OCI-LY1 (cell line): ENCODE results near the gene COL23A1.

Experiments
- H2AFZ ChIP-seq: fragments of 200-600 bp; sonication (generic), shearing (Covaris generic); 2 replicates; pipeline ENCODE4 v1.6.0; 2014; ENCODE audit warnings: antibody characterized with exemption, mild to moderate bottlenecking, low read length
- H3F3A ChIP-seq: fragments of 200-600 bp; sonication (generic), shearing (Covaris generic); 2 replicates; pipeline ENCODE4 v1.6.0; 2014; ENCODE audit warnings: mild to moderate bottlenecking, antibody characterized with exemption, low read length, moderate library complexity; ENCODE audit not compliant: insufficient read depth
- H3K27ac ChIP-seq: fragments of 200-600 bp; sonication (generic); 2 replicates; pipeline ENCODE4 v1.5.1; 2014; ENCODE audit warnings: low read length, mixed run types, mild to moderate bottlenecking, low read depth; ENCODE audit not compliant: poor library complexity, severe bottlenecking
- H3K27me3 ChIP-seq: fragments of 200-600 bp; sonication (generic); 2 replicates; pipeline ENCODE4 v1.6.0; 2014; ENCODE audit warnings: antibody characterized with exemption, mild to moderate bottlenecking, low read length, moderate library complexity; ENCODE audit not compliant: insufficient read depth
- H3K36me3 ChIP-seq: fragments of 200-600 bp; sonication (generic); 2 replicates; pipeline ENCODE4 v1.6.1; 2014; ENCODE audit warnings: mild to moderate bottlenecking, antibody characterized with exemption, low read length, moderate library complexity, mixed read lengths; ENCODE audit not compliant: insufficient read depth
- H3K4me1 ChIP-seq: fragments of 200-600 bp; sonication (generic); 2 replicates; pipeline ENCODE4 v1.5.1; 2014; ENCODE audit warnings: mild to moderate bottlenecking, low read length, moderate library complexity; ENCODE audit not compliant: insufficient read depth, severe bottlenecking
- H3K4me2 ChIP-seq: fragments of 200-600 bp; sonication (generic), shearing (Covaris generic); 2 replicates; pipeline ENCODE4 v1.6.1; 2014; ENCODE audit warnings: low read length
- H3K4me3 ChIP-seq: fragments of 200-600 bp; sonication (generic); 2 replicates; pipeline ENCODE4 v1.5.1; 2014; ENCODE audit warnings: low read length, low read depth, mild to moderate bottlenecking, mixed read lengths; ENCODE audit not compliant: poor library complexity, severe bottlenecking
- H3K79me2 ChIP-seq: fragments of 200-600 bp; shearing (Covaris generic); 2 replicates; pipeline ENCODE4 v1.6.1; 2016; ENCODE audit warnings: mixed run types, low read length, mixed read lengths; ENCODE audit not compliant: insufficient read depth
- H3K9ac ChIP-seq: fragments of 200-600 bp; sonication (generic), shearing (Covaris generic); 2 replicates; pipeline ENCODE4 v1.6.1; 2014; ENCODE audit warnings: mild to moderate bottlenecking, low read length, mixed read lengths
- H3K9me2 ChIP-seq: fragments of 200-600 bp; sonication (generic), shearing (Covaris generic); 2 replicates; pipeline ENCODE4 v1.6.1; 2014; ENCODE audit warnings: low read depth, mild to moderate bottlenecking, low read length, mixed read lengths
- H3K9me3 ChIP-seq: fragments of 200-600 bp; shearing (Covaris generic); 2 replicates; pipeline ENCODE4 v1.6.1; 2014; ENCODE audit warnings: low read length, mixed read lengths
- H4K20me1 ChIP-seq: fragments of 200-600 bp; sonication (generic), shearing (Covaris generic); 2 replicates; pipeline ENCODE4 v1.6.0; 2016; ENCODE audit warnings: mild to moderate bottlenecking, low read length; ENCODE audit not compliant: insufficient read depth
- EZH2 ChIP-seq: fragments of 200-600 bp; sonication (generic), shearing (Covaris generic); IDR thresholded peaks from 2 replicates; pipeline ENCODE4 v1.8.0; 2017; ENCODE audit warnings: borderline replicate concordance, mixed run types, mild to moderate bottlenecking, antibody characterized with exemption, low read length, moderate library complexity, mixed read lengths
- TF ChIP-seq, protein P1 (sequence below): fragments of 200-600 bp; sonication (generic), shearing (Covaris generic); IDR thresholded peaks from 2 replicates; pipeline ENCODE4 v1.5.1; 2017; ENCODE audit warnings: mild to moderate bottlenecking, antibody characterized with exemption, low read length, moderate library complexity, mixed read lengths

The COL23A1 gene

DNA sequence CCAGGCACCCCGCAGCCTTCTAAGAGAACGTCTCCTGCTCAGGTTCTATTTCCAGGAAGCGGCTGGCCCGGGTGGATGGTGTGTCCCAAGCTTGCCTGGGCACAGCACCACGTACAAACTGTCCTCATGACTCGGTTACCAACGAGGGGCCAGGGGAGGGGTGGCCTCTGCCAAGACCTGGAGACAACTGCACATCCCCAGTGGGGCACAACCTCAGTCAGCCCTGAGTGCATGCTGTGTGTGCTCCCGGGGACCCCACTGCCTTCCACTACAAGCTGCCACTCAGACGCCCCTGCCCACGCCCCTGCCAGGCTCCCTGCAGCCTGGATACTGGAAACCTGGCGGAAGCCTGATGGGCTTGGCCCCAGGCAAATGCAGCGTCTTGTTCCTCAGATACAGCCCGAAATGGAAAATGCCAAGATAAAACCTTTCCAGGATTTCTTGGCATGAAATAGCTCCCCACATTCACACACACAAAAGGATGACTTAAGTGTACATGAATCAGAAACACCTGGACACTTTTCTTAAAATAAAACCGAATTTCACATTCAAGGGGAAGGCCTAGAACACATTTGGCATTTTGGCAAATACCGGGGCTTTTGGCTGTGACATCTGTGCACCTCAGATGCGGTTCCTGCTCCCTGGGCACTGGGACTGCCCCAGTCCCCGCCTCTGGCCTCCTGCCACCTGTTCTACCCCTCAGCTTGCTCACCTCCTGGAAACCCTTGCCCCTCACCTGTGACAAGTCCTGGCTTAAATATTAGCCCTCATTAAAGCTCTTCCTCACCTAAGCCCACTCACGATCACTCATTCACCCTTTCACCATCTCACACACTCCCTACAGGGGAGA lies 62.5 kb downstream of the COL23A1 start:
- no peaks in the 10 kb centered on the region for H4K20me1 ChIP-seq
- H3K4me2 ChIP-seq: no peak overlapping the region
- H3K27ac ChIP-seq: no peak overlapping the region
- no peaks in the 10 kb centered on the region for H3K36me3 ChIP-seq
- H3K9ac ChIP-seq: no peak overlapping the region
- H3K9me2 ChIP-seq: no peaks in the 10 kb centered on the region
- H3K4me3 ChIP-seq: no peak overlapping the region
- no peaks in the 10 kb centered on the region for H3F3A ChIP-seq
- H3K79me2 ChIP-seq: no peaks in the 10 kb centered on the region
- H3K9me3 ChIP-seq: no peaks in the 10 kb centered on the region
- 0 out of 2 replicates have a peak, but pooled peaks cover 3% of the 10 kb centered on the region for H3K27me3 ChIP-seq
- H3K4me1 ChIP-seq: no peaks in the 10 kb centered on the region
- H2AFZ ChIP-seq: no peak overlapping the region
- no peak for TF ChIP-seq EZH2
- TF ChIP-seq, protein P1, sequence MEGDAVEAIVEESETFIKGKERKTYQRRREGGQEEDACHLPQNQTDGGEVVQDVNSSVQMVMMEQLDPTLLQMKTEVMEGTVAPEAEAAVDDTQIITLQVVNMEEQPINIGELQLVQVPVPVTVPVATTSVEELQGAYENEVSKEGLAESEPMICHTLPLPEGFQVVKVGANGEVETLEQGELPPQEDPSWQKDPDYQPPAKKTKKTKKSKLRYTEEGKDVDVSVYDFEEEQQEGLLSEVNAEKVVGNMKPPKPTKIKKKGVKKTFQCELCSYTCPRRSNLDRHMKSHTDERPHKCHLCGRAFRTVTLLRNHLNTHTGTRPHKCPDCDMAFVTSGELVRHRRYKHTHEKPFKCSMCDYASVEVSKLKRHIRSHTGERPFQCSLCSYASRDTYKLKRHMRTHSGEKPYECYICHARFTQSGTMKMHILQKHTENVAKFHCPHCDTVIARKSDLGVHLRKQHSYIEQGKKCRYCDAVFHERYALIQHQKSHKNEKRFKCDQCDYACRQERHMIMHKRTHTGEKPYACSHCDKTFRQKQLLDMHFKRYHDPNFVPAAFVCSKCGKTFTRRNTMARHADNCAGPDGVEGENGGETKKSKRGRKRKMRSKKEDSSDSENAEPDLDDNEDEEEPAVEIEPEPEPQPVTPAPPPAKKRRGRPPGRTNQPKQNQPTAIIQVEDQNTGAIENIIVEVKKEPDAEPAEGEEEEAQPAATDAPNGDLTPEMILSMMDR: no peak

DNA sequence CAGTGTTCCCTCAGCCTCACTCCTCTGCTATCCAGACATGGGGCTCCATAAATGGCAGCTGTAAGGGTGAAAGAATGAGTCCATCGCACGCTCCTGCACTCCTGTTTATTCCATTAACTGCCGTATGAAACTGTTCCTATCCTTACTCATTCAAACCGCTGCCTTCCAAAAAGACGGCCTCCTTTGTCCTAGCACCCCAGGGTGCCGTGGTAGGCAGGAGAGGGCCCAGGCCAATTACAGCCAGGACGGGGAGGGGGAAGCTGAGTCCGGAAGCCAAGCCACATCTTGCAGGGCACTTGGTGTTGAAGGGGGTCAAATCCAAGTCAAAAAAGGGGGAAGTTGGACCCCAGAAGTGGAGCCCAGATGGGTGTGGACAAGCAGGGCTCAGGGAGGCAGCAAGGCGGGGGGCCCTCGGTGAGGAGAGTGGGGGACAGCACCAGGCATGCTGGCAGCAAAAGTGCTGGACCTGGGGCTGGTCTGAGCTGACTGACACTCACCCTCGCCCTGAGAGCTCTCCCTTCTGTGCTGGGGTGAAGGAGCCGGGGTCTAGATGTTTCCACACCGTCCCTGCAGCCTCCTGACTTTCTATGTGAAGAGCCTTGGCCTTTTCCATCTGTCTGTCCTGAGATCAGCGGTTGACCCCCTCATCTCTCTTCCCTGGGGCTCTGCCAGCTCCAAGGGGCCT lies 63.3 kb downstream of the COL23A1 start:
- Histone ChIP-seq H3K9me2 (no peaks in the 10 kb centered on the region), H3K36me3 (no peaks in the 10 kb centered on the region), H3K4me2 (no peak overlapping the region), H3K9me3 (no peaks in the 10 kb centered on the region), H3F3A (no peaks in the 10 kb centered on the region), H3K9ac (no peak overlapping the region), H3K27ac (no peak overlapping the region), H4K20me1 (no peaks in the 10 kb centered on the region), H3K79me2 (no peaks in the 10 kb centered on the region), H2AFZ (no peak overlapping the region), H3K4me1 (no peaks in the 10 kb centered on the region), H3K27me3 (0 out of 2 replicates have a peak, but pooled peaks cover 3% of the 10 kb centered on the region), H3K4me3 (no peak overlapping the region)
- TF ChIP-seq EZH2: no peak
- TF ChIP-seq, protein P1: no peak

DNA sequence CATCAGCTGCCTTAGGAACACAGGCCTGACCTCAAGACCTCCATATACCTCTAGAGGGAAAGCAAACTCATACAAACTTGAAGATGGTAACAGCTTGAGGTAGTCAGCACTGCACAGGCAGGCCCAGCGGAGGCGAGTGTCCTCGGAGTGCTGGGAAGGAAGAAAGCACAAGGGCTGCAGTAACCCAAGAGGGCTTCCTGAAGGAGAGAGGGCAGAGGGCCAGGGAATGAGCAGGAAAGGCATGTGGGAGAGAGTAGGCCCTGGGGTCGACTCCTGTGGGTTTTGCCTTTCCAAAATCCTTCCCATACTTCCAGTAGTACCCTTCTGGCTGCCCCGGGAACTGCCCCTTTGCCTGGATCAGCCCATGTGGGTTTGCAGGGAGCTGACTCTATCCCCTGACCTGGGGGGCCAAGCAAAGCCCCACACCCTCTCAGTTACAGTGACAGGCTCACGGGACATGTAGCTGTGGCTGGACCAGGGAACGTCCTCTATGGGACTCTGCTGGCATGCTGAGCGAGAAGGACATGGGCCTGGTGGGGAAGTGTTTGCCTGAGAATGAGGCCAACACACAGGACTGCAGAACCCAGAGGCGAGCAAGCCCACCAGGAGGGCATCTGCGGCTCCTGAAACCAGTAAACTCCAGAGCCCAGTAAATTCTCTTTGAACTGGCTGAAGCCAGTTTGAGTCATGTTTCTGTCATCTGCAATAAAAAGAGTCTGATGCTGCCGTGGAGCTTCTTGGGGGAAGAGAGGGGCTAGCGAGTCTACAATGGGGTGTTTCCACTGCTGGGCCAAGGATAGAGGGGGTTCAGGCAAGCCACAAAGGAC lies 64.1 kb downstream of the COL23A1 start:
- Histone ChIP-seq H2AFZ (no peak overlapping the region), H4K20me1 (no peaks in the 10 kb centered on the region), H3K36me3 (no peaks in the 10 kb centered on the region), H3K79me2 (no peaks in the 10 kb centered on the region), H3F3A (no peaks in the 10 kb centered on the region), H3K9ac (no peak overlapping the region), H3K27ac (no peak overlapping the region), H3K9me2 (no peaks in the 10 kb centered on the region), H3K27me3 (0 out of 2 replicates have a peak, but pooled peaks cover 3% of the 10 kb centered on the region), H3K9me3 (no peaks in the 10 kb centered on the region), H3K4me2 (no peak overlapping the region), H3K4me1 (no peaks in the 10 kb centered on the region), H3K4me3 (no peak overlapping the region)
- TF ChIP-seq, protein P1: no peak
- TF ChIP-seq EZH2: no peak
